SKM-1 treated with dmso at 0.1 percent for 144 hours (cell line): ENCODE measurements around the gene MICALL1.
"Not testable (repeated sequence)": the region's sequence is repeated elsewhere in the genome, so short reads cannot be mapped to it uniquely, and the experiment has no call there.

Source experiments
- DNase-seq: peaks from one replicate; lab custom pipeline; 2025; ENCODE audit not compliant: unreplicated experiment; lab: John Stamatoyannopoulos, UW

The MICALL1 gene

GRCh38 chr22:37957232-37957631 lies 51.1 kb downstream of the MICALL1 start:
- no peak for DNase-seq

- no peak for DNase-seq
Measured at GRCh38 chr22:37959231-37959825, 53.2 kb downstream of the MICALL1 start.

GRCh38 chr22:37961062-37961461 lies 55.0 kb downstream of the MICALL1 start:
- DNase-seq: no peak

- DNase-seq: no peak
Measured at GRCh38 chr22:37965940-37966664, 60.0 kb downstream of the MICALL1 start.

- no peak for DNase-seq
Measured at GRCh38 chr22:37967147-37967546, 61.0 kb downstream of the MICALL1 start.

GRCh38 chr22:37967637-37968451 lies 61.7 kb downstream of the MICALL1 start:
- no peak for DNase-seq

- DNase-seq: no peak
Measured at GRCh38 chr22:37968452-37969251, 62.6 kb downstream of the MICALL1 start.

- DNase-seq: no peak
Measured at GRCh38 chr22:37970864-37971263, 64.8 kb downstream of the MICALL1 start.

GRCh38 chr22:37971475-37972434 lies 65.7 kb downstream of the MICALL1 start:
- DNase-seq: no peak

GRCh38 chr22:37972527-37972926 lies 66.4 kb downstream of the MICALL1 start:
- no peak for DNase-seq

GRCh38 chr22:37973271-37974170 lies 67.4 kb downstream of the MICALL1 start:
- no peak for DNase-seq

GRCh38 chr22:37975153-37975552 lies 69.1 kb downstream of the MICALL1 start:
- DNase-seq: no peak

GRCh38 chr22:37976022-37976421 lies 69.9 kb downstream of the MICALL1 start:
- not testable (repeated sequence) for DNase-seq

- DNase-seq: no peak
Measured at GRCh38 chr22:37976547-37976946, 70.5 kb downstream of the MICALL1 start.

GRCh38 chr22:37979782-37980181 lies 73.7 kb downstream of the MICALL1 start:
- no peak for DNase-seq

- DNase-seq: no peak
Measured at GRCh38 chr22:37981282-37982011, 75.3 kb downstream of the MICALL1 start.

GRCh38 chr22:37982151-37982785 lies 76.2 kb downstream of the MICALL1 start:
- no peak for DNase-seq
